ENCODE data around the gene ITPKB. TPM values are rescaled to one million over a fixed set of nuclear protein-coding genes. Genes with fewer than 3 reads are reported as not detected.
A peak's percentile ranks its signal among the peaks of the same experiment; 100 is the strongest.

ITPKB gene
- total and polyA plus RNA-seq, 4 experiments from 2014 or later: 52.2 to 159 (median 104) TPM

DNA sequence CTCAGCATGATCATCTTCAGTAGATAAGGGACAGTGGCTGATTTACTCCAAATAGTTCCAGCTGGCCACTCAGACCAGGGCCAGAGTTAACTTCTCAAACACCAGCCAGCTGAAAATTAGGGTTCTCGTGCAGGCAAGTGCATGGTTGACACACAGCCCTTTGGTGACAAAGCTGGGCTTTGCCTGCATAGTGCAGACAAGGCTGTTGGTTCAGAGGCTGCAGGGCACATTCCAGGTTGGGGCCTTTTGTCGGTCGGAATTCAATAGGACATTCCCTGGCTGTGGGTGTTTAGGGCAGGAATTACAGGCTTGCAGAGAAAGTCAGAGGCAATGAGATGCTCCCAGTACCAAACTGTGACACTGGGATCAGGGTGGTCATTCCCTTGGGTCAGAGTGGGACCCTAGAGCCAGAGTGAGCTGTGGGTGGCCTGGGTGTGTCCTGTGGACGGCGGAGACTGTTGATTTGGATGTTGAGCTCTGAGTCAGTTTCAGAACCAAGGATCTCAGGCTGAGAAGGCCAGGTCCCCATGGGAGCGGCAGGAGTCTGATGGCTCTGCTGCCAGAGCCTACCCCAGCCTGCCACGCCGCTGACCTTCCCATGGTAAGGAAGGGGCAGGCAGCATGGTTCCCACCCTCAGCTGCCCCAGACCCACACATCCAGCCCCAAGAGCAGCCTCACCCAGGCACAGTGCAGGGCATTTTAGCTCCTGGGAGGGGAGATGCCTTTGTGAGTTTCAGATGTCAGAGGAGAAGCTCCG lies 134.3 kb downstream of the ITPKB start:
- H3K36me3 Mint-ChIP-seq: no peaks in the 10 kb centered on the region
- POLR2A ChIA-PET (ENCODE audit: partially characterized antibody): no interaction called here
- no peak for DNase-seq

DNA sequence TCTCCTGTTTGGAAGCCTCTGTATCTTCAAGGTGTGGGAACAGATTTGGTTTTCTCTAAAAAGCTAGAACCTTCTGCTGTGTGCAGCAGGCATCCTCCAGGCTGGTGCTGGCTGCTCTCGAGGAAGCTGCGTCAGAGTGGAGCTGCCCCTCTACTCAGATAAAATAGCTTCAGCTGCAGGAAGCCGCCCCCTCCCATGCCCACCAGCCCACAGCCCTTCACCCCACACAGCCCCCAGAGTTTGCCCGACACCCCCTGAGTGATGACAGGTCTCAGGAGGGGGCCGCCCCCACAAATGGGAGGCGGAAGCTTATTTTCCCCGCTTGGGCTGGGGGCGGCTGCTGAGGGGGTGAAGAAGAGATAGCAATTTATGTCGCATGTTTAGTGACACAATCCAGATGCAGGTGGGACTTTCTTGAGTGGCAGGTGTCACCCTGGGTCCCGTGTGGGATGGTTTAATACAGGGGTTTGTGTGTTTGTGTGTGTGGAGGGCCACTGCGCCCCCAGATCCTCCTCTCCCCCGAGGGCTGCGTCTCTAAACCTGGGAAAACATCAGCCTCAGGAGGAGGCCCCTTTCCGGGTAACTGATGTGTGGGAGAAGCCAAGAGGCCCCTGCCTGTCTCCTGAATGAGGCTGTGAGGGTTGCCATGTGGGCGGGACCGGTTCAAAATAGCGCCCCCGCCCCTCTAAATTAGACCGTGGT lies 135.1 kb downstream of the ITPKB start:
- CTCF ChIA-PET (ENCODE audit: partially characterized antibody): interaction anchor here (1.0 to 3.4 kb wide), 4 partner anchors 10 to 198 kb away, joined by 3 to 13 read pairs (median 3); partner anchors contain the start of gene PARP1

More for the DNA sequence above, 134.3 kb downstream of the ITPKB start:
- intact Hi-C loops (cut with micrococcal nuclease): loop anchor here (5.0 kb wide), 1 partner anchor 477 kb away; no protein-coding TSS in a partner anchor
- no peaks in the 10 kb centered on the region for H3K4me1 Mint-ChIP-seq
- Histone ChIP-seq H3K9me3 (ENCODE audit: control insufficient read depth in 1 of 2, low read length in 2 of 2) (no peaks in the 10 kb centered on the region), H3K27me3 (ENCODE audit: insufficient read depth, low read length) (no peaks in the 10 kb centered on the region), H3K27ac (ENCODE audit: low read depth, low read length) (no peak overlapping the region), H3K4me1 (ENCODE audit: insufficient read depth, low read length) (no peaks in the 10 kb centered on the region), H3K36me3 (ENCODE audit: insufficient read depth, low read length) (no peaks in the 10 kb centered on the region), H3K4me3 (ENCODE audit: low read length in 2 of 2) (no peak overlapping the region)
- CTCF ChIA-PET (ENCODE audit: partially characterized antibody): interaction anchor here (1.0 to 3.4 kb wide), 4 partner anchors 10 to 197 kb away, joined by 3 to 13 read pairs (median 4); partner anchors contain the start of gene PARP1
- H3K27me3 Mint-ChIP-seq: peaks cover 0 to 9% of the 10 kb centered on the region in 2 donors
- H3K9me3 Mint-ChIP-seq: peaks cover 0 to 2% (median 0%) of the 10 kb centered on the region in 8 donors
- H3K27ac Mint-ChIP-seq: no peak overlapping the region
- H3K4me3 Mint-ChIP-seq: no peak overlapping the region

DNA sequence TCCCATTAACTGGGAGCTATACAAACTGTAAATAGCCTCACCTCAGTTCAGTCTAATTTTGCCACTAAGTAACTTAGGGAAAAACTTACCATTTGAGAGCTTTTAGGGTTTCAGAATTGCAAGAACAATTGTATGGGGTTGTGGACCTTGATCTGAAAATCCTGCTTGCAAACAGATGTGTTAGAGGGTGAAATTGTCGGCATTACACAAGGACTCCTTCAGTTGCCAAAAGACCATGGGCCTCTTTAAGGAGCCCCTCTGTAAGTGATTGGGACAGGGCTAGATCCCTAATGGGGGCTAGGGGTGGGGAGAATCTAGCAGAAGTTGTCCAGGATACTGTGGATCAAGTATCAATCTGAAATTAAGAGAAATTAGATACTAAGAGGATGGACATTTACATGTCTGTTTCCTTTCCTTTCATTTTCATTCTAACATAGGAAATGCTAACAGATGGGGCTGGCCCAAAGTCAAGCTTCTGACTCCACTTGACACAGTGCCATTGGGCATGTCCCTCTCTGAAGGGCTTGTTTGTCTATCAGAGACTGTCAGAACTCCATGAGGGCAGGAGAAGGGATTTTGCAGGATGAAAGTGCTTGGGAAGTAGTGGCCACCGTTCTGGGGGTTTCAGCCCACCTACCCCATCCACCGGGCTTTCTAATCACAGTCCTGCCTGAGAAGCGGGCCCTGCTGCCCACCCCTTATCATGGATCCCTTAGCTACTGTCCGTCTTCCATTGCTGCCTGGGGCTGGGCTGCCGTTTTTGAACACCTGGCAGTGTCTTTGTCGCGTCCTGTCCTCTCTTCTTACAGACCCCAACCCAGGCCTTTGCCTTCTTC lies 135.8 kb downstream of the ITPKB start:
- peak overlapping the region in 1 of 7 donors; percentile 51 for H3K27ac Mint-ChIP-seq
- H3K36me3 Mint-ChIP-seq: no peaks in the 10 kb centered on the region
- intact Hi-C loops (cut with micrococcal nuclease): no loop called here
- no peak overlapping the region for H3K27ac ChIP-seq (ENCODE audit: low read depth, low read length)
- H3K9me3 ChIP-seq (ENCODE audit: control insufficient read depth in 1 of 2, low read length in 2 of 2): no peaks in the 10 kb centered on the region
- H3K27me3 ChIP-seq (ENCODE audit: insufficient read depth, low read length): no peaks in the 10 kb centered on the region
- POLR2A ChIA-PET (ENCODE audit: partially characterized antibody): no interaction called here
- H3K9me3 Mint-ChIP-seq: peaks cover 0 to 2% (median 0%) of the 10 kb centered on the region in 8 donors
- CTCF ChIA-PET (ENCODE audit: partially characterized antibody): interaction anchor here (1.0 kb wide), 1 partner anchor 197 kb away, joined by 3 read pairs; no protein-coding TSS in a partner anchor
- no peak overlapping the region for H3K4me3 Mint-ChIP-seq
- H3K4me1 Mint-ChIP-seq: no peaks in the 10 kb centered on the region
- no peaks in the 10 kb centered on the region for H3K4me1 ChIP-seq (ENCODE audit: insufficient read depth, low read length)
- DNase-seq: no peak
- no peaks in the 10 kb centered on the region for H3K36me3 ChIP-seq (ENCODE audit: insufficient read depth, low read length)
- no peak overlapping the region for H3K4me3 ChIP-seq (ENCODE audit: low read length in 2 of 2)
- H3K27me3 Mint-ChIP-seq: peaks cover 0 to 8% of the 10 kb centered on the region in 2 donors

More for the DNA sequence above, 135.1 kb downstream of the ITPKB start:
- POLR2A ChIA-PET (ENCODE audit: partially characterized antibody): no interaction called here
- peak overlapping the region in 1 of 7 donors; percentile 51 for H3K27ac Mint-ChIP-seq
- Histone ChIP-seq H3K36me3 (ENCODE audit: insufficient read depth, low read length) (no peaks in the 10 kb centered on the region), H3K4me1 (ENCODE audit: insufficient read depth, low read length) (no peaks in the 10 kb centered on the region), H3K27me3 (ENCODE audit: insufficient read depth, low read length) (no peaks in the 10 kb centered on the region), H3K27ac (ENCODE audit: low read depth, low read length) (no peak overlapping the region), H3K4me3 (ENCODE audit: low read length in 2 of 2) (no peak overlapping the region), H3K9me3 (ENCODE audit: control insufficient read depth in 1 of 2, low read length in 2 of 2) (no peaks in the 10 kb centered on the region)
- no peaks in the 10 kb centered on the region for H3K36me3 Mint-ChIP-seq
- no peak for DNase-seq
- H3K4me3 Mint-ChIP-seq: no peak overlapping the region
- peaks cover 0 to 3% of the 10 kb centered on the region in 2 donors for H3K27me3 Mint-ChIP-seq
- no peaks in the 10 kb centered on the region for H3K4me1 Mint-ChIP-seq
- H3K9me3 Mint-ChIP-seq: peaks cover 0 to 2% (median 0%) of the 10 kb centered on the region in 8 donors
- intact Hi-C loops (cut with micrococcal nuclease): no loop called here

DNA sequence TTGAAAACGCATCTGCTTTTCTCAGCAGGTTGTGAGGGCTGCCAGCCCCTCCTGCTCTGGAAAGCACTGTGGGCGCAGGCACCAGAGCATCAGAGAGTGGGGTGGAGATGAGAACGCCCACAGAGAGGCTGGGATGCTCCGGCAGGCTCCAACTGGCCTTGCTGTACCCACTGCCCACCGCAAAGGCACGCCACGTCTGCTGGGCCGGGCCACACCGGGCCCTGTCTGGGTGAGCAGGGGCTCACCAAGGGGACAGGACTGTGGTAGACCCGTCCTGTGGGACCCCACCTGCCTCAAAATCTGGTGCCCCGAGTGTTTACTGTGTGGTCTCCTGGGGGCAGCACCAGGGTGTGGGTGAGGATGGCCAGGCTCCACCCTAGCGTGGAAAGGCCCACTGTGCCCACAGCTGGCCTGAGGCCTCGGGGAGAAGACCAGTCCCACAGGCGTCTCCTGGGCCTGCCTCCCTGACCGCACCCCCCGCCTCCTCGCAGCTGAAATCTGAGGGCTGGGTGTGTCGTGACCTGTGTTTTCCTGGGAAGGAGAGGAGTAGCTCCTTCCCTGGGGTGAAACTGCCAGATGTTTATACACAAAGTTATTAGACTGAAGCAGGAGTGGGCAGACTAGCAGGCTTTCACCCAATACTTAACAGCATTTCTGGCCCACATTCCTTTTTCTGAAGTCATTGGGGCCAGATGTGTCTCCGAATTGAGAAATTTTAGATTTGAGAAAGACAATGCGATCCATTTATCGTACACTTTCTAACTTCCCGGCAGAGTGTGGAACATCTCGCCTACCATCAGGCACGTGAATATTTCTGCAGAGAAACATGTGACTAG lies 136.7 kb downstream of the ITPKB start:
- no peak overlapping the region for H3K4me3 Mint-ChIP-seq
- DNase-seq: no peak
- CTCF ChIA-PET (ENCODE audit: partially characterized antibody): interaction anchor here (1.0 kb wide), 1 partner anchor 196 kb away, joined by 3 read pairs; no protein-coding TSS in a partner anchor
- no peak overlapping the region for H3K4me3 ChIP-seq (ENCODE audit: low read length in 2 of 2)
- no peaks in the 10 kb centered on the region for H3K9me3 ChIP-seq (ENCODE audit: control insufficient read depth in 1 of 2, low read length in 2 of 2)
- no peaks in the 10 kb centered on the region for H3K4me1 Mint-ChIP-seq
- POLR2A ChIA-PET (ENCODE audit: partially characterized antibody): no interaction called here
- no peak overlapping the region for H3K27ac ChIP-seq (ENCODE audit: low read depth, low read length)
- intact Hi-C loops (cut with micrococcal nuclease): no loop called here
- H3K27me3 Mint-ChIP-seq: peaks cover 0 to 11% of the 10 kb centered on the region in 2 donors
- H3K36me3 Mint-ChIP-seq: no peaks in the 10 kb centered on the region
- no peaks in the 10 kb centered on the region for H3K36me3 ChIP-seq (ENCODE audit: insufficient read depth, low read length)
- H3K4me1 ChIP-seq (ENCODE audit: insufficient read depth, low read length): no peaks in the 10 kb centered on the region
- no peak overlapping the region for H3K27ac Mint-ChIP-seq
- peaks cover 0 to 2% (median 0%) of the 10 kb centered on the region in 8 donors for H3K9me3 Mint-ChIP-seq
- no peaks in the 10 kb centered on the region for H3K27me3 ChIP-seq (ENCODE audit: insufficient read depth, low read length)

DNA sequence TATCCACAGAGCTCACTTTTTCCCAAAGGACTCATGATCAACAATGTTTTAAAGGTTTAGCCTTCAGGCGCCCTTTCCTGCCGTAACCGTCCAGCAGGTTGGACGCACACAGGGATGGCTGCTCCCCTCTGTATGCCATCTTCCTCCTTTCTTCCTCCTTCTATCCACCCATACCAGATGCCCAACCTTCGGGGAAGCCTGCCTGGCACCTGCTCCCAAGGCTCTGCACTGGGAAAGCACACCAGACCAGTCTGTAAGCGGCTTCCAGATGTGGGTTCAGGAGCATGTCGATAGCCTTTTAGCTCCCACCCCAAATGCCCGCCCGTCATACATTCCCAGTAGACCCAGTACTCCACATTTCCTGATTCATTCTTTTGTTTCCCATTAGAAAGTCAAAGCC lies 137.6 kb downstream of the ITPKB start:
- Mint-ChIP-seq H3K27ac (peak overlapping the region in 1 of 7 donors; percentile 35), H3K9me3 (peaks cover 0 to 2% (median 0%) of the 10 kb centered on the region in 8 donors), H3K36me3 (no peaks in the 10 kb centered on the region), H3K4me1 (no peaks in the 10 kb centered on the region), H3K27me3 (peaks cover 0 to 11% of the 10 kb centered on the region in 2 donors), H3K4me3 (no peak overlapping the region)
- intact Hi-C loops (cut with micrococcal nuclease): no loop called here
- no peaks in the 10 kb centered on the region for H3K36me3 ChIP-seq (ENCODE audit: insufficient read depth, low read length)
- no peaks in the 10 kb centered on the region for H3K9me3 ChIP-seq (ENCODE audit: control insufficient read depth in 1 of 2, low read length in 2 of 2)
- no peak for DNase-seq
- no peak overlapping the region for H3K27ac ChIP-seq (ENCODE audit: low read depth, low read length)
- no peak overlapping the region for H3K4me3 ChIP-seq (ENCODE audit: low read length in 2 of 2)
- ChIA-PET POLR2A (ENCODE audit: partially characterized antibody) (no interaction called here), CTCF (ENCODE audit: partially characterized antibody) (interaction anchor here (1.4 kb wide), 1 partner anchor 176 kb away, joined by 3 read pairs; no protein-coding TSS in a partner anchor)
- H3K4me1 ChIP-seq (ENCODE audit: insufficient read depth, low read length): no peaks in the 10 kb centered on the region
- no peaks in the 10 kb centered on the region for H3K27me3 ChIP-seq (ENCODE audit: insufficient read depth, low read length)

DNA sequence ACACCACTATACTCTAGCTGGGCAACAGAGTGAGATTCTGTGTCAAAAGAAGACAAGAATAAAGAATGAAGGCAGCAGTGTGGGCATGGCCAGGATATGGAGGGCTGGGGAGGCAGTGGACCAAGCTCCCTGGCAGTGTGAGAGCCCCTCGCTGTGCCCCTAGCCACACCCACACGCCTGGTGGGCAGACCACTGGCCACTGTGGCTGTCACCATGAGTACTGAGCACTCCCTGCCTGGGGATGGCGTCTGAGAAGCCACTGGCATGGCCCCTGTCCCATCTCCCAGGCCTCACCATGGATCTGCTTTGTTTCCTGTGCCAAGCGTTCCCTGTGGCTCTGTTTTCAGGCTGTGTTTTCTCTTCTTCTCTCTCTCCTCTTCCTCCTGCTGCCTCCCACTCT lies 138.8 kb downstream of the ITPKB start:
- Histone ChIP-seq H3K36me3 (ENCODE audit: insufficient read depth, low read length) (no peaks in the 10 kb centered on the region), H3K4me1 (ENCODE audit: insufficient read depth, low read length) (no peaks in the 10 kb centered on the region), H3K27ac (ENCODE audit: low read depth, low read length) (no peak overlapping the region), H3K4me3 (ENCODE audit: low read length in 2 of 2) (no peak overlapping the region), H3K27me3 (ENCODE audit: insufficient read depth, low read length) (no peaks in the 10 kb centered on the region), H3K9me3 (ENCODE audit: control insufficient read depth in 1 of 2, low read length in 2 of 2) (no peaks in the 10 kb centered on the region)
- no peaks in the 10 kb centered on the region for H3K9me3 Mint-ChIP-seq
- no peaks in the 10 kb centered on the region for H3K36me3 Mint-ChIP-seq
- H3K4me3 Mint-ChIP-seq: no peak overlapping the region
- POLR2A ChIA-PET (ENCODE audit: partially characterized antibody): no interaction called here
- intact Hi-C loops (cut with micrococcal nuclease): no loop called here
- no peak for DNase-seq
- peaks cover 1 to 13% of the 10 kb centered on the region in 2 donors for H3K27me3 Mint-ChIP-seq
- no peaks in the 10 kb centered on the region for H3K4me1 Mint-ChIP-seq
- CTCF ChIA-PET (ENCODE audit: partially characterized antibody): interaction anchor here (1.1 to 1.4 kb wide), 2 partner anchors 8 to 174 kb away, joined by 3 read pairs; no protein-coding TSS in a partner anchor
- H3K27ac Mint-ChIP-seq: peak overlapping the region in 1 of 7 donors; percentile 38
